ENCODE results near the gene JAZF1.
A peak's percentile ranks its signal among the peaks of the same experiment; 100 is the strongest.
"Not testable (repeated sequence)": the region's sequence is repeated elsewhere in the genome, so short reads cannot be mapped to it uniquely, and the experiment has no call there.

The JAZF1 gene

DNA sequence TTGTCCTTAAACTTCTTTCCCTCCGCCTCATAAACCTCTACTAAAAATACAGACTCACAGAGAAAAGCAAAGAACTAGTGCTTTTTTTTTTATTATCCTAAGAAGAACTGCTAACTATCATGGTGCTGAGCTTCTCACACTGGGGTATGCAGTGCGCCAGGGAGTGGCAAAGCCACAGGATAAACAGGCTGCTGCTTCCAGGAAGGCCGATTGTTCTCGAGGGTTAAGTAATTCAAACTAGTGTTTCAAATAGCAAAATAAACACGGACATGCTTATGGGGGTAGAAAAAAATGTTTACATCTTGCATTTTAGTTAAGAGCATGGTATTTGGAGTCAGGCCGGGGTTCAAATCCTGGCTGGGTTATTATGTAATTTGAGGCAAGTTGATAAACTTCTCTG lies 283.6 kb downstream of the JAZF1 start:
- no peak for DNase-seq

DNA sequence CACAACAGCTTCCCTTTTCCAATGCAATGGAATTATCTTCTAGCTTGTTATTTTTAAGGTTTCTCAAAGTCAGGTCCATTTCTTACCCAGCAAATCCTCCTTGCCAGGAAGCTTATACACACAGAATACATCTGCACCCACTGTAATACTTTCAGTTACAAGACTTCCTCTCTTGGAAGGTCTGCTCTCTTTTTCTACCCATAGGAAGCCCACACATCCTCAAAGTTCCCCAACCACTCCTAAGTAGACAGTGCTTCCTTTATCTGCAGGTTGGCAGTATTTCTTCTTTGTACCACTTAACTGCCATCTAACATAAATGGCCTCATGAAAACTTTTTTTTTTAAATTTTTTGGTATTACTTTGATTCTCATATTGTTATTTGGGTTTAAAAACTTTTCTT lies 285.0 kb downstream of the JAZF1 start:
- DNase-seq, result no peak

DNA sequence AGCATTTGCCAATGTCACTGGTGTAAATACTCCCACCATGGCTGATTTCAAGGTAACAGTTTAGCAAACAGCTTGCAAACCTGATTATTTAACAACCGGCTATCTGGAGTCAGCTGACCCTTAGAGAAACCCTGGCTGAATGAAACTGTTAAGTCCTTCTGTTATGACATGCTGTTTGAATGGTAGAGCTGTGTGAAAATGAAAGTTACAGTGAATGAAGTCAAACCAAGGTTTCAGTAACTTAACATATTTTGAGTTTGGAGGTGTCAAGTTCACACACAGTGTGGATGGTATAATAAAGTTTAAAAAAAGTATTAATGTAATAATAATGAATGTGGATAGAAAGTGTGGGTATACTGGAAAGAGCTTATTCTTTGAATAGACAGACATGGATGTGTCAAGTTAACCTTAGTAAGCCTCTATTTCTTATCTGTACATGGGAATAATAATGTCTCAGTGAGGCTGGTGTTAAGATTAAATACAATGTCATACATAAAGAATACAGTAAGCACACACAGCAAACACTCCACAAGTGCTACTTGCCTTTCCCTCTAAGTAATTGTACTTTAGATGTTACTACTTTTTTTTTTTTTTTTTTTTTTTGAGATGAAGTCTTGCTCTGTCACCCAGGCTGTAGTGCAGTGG lies 290.3 kb downstream of the JAZF1 start:
- DNase-seq, result no peak

DNA sequence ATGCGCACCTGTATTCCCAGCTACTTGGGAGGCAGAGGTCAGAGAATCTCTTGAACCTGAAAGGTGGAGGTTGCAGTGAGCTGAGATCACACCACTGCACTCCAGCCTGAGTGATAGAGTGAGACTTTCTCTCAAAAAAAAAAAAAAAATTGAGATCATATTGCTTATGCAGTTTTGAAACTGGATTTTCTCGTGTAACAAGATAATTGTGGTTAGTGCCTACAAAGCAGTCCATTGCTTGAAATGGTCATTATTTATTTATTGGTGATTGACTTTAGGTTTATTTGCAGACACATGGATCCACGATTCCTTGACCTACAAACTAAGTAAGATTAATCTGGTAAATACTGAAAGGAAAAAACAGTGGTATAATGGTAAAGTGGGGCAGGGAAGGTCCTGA lies 290.8 kb downstream of the JAZF1 start:
- DNase-seq, result no peak

DNA sequence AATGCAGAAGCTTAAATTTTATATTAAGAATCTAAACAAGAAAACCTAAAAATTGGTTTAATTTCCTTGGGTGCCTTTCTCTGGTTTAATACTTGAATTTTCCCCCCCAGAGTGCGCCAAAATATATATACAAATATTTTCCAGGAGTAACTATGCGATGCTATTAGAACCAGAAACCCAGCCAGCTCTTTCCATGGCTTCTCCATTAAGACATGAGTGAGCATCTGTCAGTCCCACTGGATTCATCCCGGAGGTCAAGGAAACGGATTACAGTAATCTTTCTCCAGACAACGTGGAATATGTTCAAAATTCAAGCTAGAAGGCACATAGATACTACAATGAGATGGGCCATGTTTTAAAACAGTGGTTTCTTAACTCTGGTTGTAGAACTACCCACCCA lies 291.9 kb downstream of the JAZF1 start:
- DNase-seq, result no peak

DNA sequence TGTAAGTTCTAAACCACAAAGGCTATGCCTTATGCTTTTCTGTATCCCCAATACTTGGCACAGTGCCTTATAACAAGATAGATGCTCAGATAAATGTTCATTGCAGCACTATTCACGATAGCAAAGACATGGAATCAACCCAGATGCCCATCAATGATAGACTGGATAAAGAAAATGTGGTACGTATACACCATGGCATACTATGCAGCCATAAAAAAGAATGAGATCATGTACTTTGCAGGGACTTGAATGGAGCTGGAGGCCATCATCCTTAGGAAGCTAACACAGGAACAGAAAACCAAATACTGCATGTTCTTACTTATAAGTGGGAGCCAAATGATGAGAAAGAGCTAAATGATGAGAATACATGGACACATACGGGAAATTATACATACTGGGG lies 293.9 kb downstream of the JAZF1 start:
- DNase-seq, result not testable (repeated sequence)

DNA sequence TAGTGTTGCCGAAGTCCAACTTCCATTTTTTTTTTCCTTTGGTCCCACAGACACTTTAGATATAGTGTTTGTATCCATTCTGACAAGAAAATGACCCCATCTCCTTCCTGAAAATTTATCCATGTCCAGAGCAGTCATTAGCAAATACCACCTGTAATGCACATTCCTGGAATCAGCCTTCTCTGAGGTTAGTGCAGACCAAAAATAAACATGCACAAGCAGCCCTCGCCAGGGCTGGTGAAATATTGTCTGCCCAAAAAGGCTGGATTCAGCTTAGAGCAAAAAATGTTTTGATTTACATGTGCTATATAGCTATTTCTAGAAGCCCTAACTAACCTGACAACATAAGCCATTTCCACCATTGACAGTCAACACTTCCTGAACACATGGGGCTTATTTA lies 294.9 kb downstream of the JAZF1 start:
- DNase-seq, result no peak

DNA sequence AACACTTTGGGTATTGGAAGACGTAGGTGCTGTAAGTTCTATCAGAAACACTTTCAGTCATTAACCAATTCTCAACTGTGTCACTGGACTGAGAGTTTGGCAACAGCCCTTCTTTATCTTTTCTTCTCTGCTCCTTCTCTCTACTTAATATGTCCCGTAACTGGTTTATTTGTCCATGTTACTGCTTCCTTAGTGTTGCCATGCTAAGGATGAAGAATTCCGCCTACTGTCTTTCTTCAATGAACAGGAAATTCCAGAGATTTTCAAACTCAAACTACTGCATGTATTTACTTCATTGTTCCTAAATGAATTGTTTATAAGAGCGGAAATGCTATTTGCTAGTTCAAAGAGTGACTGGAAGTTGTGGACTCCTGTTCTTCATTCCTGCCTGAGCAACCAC lies 296.9 kb downstream of the JAZF1 start:
- DNase-seq, result no peak

DNA sequence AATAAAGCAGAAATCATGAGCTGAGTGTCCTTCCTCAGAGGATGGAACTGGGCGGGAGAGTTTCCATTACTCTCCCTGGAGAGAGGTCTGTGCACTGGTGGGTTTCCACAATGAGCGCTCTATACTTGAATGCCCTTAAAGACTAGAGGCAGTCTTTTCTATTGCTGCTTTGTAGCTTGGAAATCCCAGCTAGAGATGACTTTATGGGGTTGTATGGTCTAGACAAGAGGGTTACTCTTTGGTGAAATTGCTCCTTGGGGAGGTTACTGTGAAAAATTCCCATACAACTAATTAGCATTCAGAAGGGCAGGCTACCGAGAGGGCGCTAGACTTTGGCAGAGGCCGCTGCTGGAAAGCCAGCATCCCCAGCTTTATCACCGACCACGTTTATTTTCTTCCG lies 303.8 kb downstream of the JAZF1 start:
- no peak for DNase-seq

DNA sequence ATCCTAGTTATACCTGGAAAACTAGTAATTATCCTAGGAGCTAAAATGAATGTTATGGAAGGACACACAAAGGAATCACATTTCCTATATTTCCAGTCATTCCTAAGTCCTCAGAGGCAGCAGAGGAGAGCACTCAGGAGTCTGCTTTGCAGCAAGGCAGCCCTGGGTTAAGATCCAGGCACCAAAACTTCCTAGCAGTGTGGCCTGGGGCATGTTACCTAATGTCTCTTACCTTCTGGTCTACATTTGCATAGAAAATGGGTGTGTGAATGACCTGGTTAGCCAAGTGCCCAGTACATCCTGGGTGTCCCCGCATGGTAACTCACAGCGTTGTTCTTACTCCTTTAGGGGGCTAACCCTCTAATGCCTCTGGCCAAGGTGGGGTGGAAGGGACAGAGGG lies 304.8 kb downstream of the JAZF1 start:
- no peak for DNase-seq

DNA sequence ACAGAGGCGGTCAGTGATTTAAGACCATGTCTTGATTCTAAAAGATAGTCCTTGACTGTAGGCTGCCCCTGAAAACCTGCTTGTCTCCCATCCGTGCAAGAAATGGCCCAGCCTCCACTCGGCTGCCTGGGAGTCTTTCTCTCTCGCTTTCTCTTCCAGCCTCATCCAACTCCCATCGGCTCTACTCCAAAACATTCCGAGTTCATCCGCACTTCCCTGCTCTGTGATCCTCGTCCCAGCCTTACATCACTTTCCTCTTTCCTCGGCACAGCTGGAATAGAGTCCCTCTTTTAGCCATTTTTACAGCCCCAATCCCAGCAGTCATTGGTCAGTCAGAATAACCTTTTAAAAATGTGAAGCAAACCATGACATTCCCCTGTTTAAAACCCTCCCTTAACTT lies 305.5 kb downstream of the JAZF1 start:
- DNase-seq, result no peak

DNA sequence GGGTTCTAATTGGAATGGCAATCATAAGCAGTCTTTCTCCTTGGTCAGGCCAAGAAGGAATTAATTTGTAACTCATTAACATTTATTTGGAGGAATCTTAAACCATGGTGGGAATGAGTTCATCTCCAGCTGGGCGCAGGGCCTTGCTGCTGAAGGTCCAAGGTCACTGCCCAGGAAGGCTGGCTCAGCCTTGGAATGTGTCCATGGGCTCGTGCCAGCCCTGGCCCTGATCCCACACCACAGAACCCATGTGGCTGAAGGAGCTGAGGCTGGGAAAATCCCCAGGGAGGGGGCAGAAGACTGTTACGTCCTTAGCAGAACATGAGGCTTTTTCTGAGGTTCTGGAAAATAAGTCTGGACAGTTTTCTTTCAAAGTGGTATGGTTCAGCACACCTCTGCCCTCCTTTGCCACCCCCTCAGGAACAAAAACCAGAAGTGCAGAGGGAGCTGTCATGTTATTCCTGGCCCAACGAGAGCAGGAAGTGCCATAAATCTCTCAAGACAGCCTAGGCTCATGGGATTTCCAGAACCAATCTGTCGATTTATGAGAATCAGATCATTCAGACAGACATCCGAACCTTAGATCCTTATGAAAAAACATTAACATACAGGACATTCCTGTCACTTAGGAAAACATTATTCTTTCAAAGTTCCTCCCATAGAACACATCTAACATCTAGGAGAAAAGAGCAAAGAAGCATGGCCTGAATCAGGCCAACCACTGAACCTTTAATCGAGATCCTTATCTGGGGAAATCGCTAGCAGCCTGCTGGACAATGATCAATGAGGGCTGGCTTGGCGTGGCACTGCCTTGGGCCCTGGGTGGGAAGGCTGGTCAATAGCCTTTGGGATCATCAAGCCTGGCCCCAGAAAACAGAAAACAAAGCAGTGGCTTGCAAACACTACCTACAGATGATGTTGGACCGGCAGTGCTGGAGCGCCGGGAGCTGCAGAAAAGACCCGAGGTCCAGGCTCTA lies 306.3 kb downstream of the JAZF1 start:
- DNase-seq, result no peak

DNA sequence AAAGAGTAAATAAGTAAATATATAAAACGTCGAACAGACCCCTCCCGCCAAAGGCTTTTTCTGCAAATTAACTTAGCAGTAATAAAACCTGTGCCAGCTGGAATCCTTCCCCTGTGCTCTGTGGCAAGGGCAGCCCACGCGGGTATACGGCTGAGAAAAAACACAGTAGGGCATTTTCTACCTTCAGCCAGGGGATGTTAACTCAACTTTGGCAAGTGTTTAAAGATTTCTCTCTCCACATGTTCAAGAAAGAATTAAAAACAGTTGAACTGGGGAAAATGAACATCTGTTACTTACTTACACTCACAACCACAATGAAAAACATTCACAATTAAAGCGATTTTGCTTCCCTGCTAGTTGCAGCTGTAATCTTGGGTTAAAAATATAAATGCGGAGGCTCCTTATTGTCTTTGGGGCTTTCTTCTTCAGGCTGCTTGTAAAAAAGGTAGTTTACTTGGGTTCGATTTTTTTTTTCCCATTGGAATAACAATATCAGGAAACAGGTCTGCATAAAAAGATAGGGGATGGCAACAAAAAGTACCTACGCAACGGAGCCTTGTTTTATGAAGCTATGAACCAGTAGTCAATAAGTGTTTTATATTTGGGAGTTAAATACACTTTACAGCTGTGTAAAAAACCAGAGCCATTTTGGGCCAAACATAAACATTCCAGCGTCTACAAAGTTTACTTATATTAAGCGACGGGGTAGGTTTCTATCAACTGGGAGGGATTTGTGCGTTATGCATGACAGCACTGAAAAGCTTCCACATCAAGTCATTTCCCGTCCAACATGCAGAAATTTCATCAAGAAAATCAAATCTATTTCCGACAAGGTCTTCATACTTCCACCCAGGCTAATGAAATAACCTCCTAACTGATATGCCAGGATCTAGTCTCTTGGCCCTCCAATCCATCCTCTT lies 308.0 kb downstream of the JAZF1 start:
- DNase-seq, result no peak

DNA sequence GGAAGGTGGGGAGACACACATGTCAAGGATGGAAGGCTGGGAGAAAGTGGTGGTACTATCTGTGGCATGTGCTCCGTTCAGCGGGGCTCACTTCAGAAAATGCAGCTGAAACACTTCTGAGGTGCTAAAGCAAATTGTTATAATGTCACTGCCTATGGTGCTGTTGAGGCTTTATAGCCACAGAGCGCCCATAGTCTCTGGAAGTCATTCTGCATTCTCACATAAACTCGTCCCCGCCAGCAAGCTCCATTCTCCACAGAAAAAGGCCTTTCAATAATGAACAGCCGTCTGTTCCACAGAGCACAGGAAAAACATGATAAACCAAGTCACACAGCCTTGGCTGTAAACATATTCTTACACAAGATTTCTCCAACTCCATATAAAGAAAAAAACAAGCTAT lies 308.7 kb downstream of the JAZF1 start:
- no peak for DNase-seq

DNA sequence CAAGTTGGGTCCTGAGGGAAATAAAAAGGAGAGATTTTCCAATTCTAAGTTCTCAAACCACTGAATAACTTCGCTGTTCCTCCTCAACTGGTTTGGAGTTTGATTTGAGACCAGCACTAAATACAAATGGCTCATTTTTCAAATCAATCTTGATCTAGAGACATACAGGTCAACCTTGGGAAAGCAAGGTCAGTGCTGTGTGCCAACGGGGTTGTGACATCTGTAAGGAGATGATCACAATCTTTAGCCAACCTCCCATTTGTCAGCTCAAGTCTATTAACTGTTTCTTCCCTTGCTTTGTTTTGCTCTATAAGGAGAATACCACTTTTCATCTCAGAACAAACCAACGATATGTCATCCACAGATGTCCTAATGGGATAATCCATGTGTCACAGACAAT lies 309.5 kb downstream of the JAZF1 start:
- DNase-seq, result no peak

DNA sequence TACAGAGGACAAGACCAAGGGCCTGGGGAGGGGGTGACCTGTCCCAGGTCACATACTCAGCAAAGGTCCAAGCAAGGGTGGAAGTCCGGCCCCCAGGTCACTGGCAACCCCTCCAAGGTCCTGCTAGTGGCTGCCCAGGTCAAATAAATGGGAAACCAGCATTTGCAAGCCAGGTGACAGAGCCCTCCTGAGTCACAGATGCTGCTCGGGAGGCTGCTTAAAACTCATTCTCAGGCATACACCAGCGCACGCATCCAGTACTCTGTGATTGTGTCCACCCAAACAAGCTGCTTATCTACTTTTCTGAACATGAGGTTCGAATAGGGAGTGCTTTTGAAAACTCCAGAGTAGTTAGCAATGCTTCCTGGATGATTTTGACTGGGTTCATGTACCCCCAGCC lies 310.0 kb downstream of the JAZF1 start:
- DNase-seq, result no peak

DNA sequence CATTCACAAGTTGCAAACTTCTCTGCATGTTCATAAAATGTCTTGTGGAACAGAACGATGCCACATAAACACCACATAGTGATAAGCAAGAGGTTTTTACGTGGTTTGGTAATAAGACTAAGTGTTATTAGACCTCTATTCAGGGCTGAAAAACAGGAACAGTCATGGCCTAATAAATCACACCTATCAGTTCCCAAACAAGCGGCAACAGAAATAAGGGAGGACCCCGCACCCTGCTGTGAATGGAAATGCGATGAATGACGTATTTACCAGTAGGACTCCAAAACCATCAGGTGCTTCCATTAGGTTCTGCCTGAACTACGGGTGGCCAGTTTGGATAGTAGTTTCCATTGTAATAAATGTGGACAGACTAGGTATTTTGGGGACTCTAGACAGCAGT lies 311.5 kb downstream of the JAZF1 start:
- DNase-seq, result no peak

DNA sequence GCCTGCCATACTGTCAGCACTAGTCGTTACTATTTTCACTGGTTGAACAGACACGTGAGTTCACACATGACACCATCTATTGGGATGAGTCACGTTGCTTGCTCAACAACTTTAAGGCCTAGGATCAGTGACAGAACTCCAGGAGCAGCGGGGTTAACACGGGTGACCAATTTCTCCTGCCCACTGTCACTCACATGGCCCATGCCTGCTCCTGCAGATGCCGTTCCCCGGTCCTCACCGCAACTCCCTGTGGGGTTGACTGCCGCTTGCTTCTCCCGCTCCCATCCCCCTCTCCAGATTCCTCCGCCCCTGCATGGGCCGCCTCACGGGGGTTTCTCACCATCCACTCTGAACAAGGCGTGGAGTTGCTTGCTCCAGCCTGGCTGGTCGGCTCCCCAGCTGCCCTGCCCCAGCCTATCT lies 312.5 kb downstream of the JAZF1 start:
- no peak for DNase-seq

DNA sequence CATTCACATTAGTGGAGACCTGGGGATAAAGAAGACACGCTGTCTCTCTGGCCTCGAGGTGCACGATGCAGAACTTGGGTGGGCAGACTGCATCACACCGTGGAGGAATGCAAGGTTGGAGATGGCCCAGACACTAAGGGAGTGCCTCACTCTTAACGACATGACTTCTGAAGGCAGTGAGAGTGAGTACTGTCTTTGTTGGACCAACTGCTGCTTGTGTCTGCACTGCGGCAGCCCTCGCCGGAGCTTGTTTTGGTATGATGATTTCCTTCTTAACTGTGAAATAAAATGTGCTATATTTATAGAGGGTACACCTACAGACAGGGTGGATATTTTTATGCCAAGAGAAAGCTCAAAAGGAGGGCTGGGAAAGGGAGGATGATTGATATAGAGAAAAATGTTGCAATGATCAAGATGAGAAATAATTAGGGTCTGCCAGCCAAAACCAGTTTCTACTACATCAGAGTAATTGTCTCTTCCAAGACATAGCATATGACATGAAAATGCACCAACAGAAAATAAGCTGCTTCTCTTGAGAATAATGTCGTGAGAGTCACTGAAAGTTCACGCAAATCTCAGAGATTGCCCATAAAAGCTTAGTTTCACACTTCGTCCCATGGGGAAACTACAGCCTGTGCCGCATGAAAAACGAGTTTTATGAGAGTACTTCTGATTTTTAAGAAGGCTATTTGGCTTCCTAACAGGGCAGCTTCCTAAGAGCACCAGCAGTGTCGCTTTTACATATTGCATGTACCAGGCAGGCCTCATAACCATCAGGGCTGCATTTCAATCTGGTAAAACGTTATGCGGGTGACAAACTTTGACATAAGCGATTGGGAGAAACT lies 313.5 kb downstream of the JAZF1 start:
- no peak for DNase-seq

DNA sequence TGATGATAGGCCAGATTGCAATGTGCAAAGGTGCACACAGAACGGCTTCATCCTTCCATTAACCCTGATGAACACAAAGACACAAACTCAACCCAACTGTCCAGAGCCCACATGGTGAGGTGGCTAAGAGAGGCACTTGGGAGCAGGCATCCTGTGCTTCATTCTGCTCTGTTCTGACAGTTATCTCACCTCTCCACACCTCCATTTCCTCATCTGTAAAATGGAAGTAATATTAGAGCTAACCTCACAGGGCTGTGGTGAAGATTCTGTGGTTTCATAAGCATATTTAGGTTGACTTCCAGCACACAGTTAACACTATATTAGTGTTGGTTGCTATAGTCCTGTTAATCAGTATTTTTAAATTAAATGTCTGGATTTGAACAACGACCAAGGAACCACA lies 314.3 kb downstream of the JAZF1 start:
- peak; percentile 2 for DNase-seq

DNA sequence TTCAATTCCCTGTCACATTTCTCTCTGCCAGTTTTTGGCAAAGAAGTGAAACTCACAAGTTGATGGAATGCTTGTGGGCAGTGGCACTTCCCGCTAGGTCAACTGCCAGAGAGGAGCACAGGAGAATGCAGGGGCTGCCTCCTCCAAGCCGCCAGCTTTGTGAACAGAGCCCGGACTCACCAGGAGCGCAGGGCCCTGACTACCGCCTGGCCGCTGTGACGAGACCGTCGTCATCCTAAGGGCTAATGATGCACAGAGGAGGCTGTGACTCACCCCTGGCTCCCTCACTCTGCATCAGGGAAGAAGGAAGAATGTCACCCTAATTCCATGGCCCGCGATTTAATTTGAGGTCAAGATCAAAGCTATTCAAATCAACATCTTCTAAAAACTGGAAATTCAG lies 316.7 kb downstream of the JAZF1 start:
- no peak for DNase-seq

DNA sequence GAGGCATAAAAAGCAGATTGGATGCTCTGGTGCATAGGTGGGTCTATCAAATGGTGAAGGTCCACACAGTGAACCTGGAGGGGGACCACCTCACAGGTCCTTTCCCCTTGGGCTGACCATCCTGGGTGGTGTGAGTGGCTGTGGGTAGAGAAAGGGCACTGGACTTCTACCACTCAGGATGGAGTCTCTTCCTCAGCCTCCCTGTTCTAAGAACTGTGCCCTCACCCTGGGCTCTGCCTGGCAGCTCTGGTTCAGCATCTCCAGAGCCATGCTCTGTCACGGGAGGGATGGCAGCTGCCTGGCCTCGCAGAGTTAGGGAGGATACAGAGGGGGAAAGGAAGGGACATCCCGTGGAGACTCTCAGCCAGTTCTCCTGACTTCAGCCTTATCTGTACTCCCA lies 318.8 kb downstream of the JAZF1 start:
- no peak for DNase-seq
